Measurements from ENCODE around the gene ARMC9.

Gene ARMC9

DNA sequence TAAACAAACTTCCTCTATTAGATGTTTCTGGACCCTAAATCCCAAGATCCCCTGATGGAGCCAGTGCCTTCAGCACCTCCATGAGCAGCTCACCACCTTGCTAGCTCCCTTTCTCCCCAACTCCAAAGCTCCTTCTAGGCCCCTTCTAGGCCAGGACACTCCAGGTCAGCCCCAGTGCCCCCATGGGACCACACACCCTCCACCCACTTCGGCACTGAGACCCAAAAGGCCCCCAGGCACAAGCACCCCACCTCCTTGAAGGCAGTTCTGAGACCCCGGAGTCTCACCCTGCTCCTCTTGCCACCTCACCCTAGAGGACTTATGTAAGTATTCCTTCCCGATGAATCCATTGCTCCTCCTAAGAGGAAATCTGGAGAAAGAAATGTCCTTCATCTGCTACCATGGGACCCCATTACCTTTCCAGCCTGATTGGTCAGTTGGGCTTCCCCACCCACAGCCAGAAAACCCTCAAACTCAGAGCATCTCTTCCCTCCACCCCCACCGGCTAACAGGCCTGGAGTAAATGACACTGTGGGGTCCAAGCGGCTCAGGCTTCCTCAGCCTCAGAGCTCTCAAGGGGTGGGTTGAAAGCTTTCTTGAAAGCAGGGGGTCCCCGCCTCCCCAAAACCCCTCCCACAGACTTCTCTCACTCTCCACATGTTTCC, 9.8 kb upstream of the ARMC9 start:
- TF ChIP-seq CTCF (conservative IDR thresholded peaks at IDR 0.05; ENCODE audit: low read length): no peak

DNA sequence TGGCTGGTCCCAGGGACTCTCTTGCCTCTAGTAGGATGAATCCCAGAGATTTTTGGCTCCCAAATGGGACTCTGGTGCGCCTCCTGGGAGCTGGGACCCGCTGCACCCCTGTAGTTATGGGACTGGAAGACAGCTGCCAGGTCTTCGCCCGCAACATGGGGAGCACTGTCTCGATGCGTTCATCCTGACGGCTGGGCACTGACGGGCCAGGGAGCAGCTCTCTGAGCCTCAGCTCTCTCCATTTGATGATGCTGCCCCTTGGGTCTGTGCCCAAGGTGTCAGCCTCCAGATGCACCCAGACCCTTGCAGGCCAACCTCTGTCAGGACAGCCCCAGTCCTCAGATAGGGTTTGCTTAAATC, 9.3 kb upstream of the ARMC9 start:
- DNase-seq (ENCODE audit: low read depth): no peak
- no peak for TF ChIP-seq CTCF (conservative IDR thresholded peaks at IDR 0.05; ENCODE audit: low read length)
- H3K4me3 ChIP-seq (ENCODE audit: low read length): no peak overlapping the region

More for the DNA sequence above, 9.8 kb upstream of the ARMC9 start:
- H3K4me3 ChIP-seq (ENCODE audit: low read length): no peak overlapping the region
- DNase-seq (ENCODE audit: low read depth): no peak

GRCh38 chr2:231189571-231190495, 8.6 kb upstream of the ARMC9 start:
- peak; percentile 77 for DNase-seq (ENCODE audit: low read depth)
- peak overlapping the region; percentile 29 for H3K4me3 ChIP-seq (ENCODE audit: low read length)
- TF ChIP-seq CTCF (conservative IDR thresholded peaks at IDR 0.05; ENCODE audit: low read length): no peak

DNA sequence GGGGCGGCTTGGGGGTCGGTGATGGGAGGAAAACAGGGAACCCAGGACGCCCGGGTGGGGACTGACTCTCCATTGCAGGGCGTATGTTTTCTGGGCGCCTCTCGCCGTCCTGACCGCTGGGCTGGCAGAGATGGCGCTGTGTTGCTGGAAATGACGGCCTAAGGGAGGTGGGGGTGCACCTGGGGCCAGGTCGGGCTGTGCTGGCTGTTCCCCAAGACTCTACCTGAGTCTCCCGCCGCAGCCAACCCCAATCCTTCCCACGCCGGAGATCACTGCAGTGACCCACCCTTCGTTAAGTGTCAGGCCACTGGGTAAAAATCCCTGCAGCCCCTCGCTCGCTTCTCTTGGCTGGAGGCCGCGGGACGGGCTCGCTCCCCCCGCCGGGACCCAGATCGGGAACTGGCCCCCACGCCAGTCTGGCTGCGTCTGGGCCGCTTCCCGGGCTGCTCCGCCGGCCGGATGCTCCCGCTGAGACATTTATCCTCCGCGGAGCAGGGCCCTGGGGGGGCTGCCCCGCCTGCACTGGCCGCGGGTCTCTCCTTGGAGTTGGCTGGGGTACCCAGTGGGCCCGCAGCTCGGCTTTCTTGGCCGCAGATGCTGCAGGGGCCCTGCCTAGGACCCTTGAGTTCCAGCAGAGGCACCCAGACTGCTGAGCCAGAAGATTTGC, 7.8 kb upstream of the ARMC9 start:
- DNase-seq (ENCODE audit: low read depth): peak; percentile 62
- H3K4me3 ChIP-seq (ENCODE audit: low read length): peak overlapping the region; percentile 29
- TF ChIP-seq CTCF (conservative IDR thresholded peaks at IDR 0.05; ENCODE audit: low read length): no peak; the same call in 1 of the 2 replicates

DNA sequence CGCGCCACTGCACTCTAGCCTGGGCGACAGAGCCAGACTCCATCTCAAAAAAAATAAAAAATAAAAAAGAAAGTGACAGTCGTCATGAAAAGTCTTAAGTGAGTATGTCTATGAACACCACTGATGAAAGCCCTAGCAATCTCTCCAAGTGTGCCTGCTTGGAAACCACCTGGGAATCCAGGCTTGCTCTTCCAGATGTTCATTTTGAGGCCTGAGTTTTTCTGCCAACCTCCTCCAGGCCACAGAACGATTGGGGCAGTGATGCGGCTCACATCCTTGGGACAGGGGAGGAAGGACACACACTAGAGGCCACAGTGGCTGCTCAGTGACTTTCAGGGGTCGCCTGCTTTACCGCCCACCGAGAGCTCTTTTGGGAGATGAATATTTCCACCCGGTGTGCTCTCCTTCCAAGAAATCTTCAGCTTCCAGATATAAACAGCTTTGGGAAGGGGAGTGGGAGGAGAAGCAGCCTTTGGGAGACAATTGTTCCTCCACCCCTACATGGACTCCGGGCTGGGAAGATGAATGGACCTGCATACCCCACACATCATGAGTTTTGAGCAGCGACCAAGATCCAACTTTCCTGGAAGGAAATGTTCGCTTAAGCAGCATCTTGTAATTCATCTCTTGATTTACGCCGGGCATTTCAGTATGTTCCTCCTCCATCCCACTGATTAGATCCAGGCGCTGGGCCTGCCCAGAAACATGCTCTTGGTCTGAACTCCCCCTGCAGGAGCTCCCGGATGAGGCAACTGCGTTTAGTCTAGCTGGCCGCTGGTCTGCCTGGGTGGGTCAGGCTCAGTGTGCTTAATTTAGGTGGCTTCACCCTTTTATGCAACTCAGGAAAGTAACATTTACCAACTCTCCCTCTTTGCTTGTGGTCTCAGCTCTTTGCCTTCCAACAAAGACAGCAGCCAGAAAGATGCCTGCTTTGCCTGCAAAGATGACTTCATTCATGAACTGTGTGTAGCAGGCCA, 6.2 kb upstream of the ARMC9 start:
- H3K4me3 ChIP-seq (ENCODE audit: low read length): no peak overlapping the region
- peak; percentile 96 for DNase-seq (ENCODE audit: low read depth)
- TF ChIP-seq CTCF (conservative IDR thresholded peaks at IDR 0.05; ENCODE audit: low read length): peak; percentile 90

- no peak overlapping the region for H3K4me3 ChIP-seq (ENCODE audit: low read length)
- no peak for DNase-seq (ENCODE audit: low read depth)
- no peak for TF ChIP-seq CTCF (conservative IDR thresholded peaks at IDR 0.05; ENCODE audit: low read length)
These were observed 5.2 kb upstream of the ARMC9 start for GRCh38 chr2:231193216-231193615.

All from AG10803 (cell line).